ENCODE results near the gene MREG.

GRCh38 chr2:215929602-215930335 lies 83.6 kb downstream of the MREG start:
- no peak for TF ChIP-seq CTCF (conservative IDR thresholded peaks at IDR 0.05; ENCODE audit: low read depth, low read length)
- no peak for TF ChIP-seq EZH2 (IDR thresholded peaks at IDR 0.05; ENCODE audit: borderline replicate concordance, low read depth, low read length, poor library complexity, severe bottlenecking)
